GM21381 (cell line): Measurements from ENCODE around the gene APLNR.
"Not testable (repeated sequence)": the region's sequence is repeated elsewhere in the genome, so short reads cannot be mapped to it uniquely, and the experiment has no call there.

ENCODE experiments used
- ATAC-seq: cut with Tn5 transposase; IDR thresholded peaks from one replicate; pipeline ENCODE4 v1.9.1; 2021; ENCODE audit warnings: mild to moderate bottlenecking, moderate library complexity; ENCODE audit not compliant: unreplicated experiment

The APLNR gene

GRCh38 chr11:57237204-57237681 is at the start of gene APLNR:
APLNR (minus strand) TSS chr11:57237250; CDS start chr11:57237004, 246 bp downstream.
- ATAC-seq = no peak

- no peak for ATAC-seq
Measured at GRCh38 chr11:57283231-57283990, 46.4 kb upstream of the APLNR start.

- not testable (repeated sequence) for ATAC-seq
Measured at GRCh38 chr11:57281546-57281945, 44.5 kb upstream of the APLNR start.

- ATAC-seq = no peak
Measured at GRCh38 chr11:57279116-57279515, 42.1 kb upstream of the APLNR start.

GRCh38 chr11:57278721-57279095 is 41.7 kb upstream of the APLNR start:
- ATAC-seq = no peak

- peak; percentile 64 for ATAC-seq
Measured at GRCh38 chr11:57277845-57278720, 41.0 kb upstream of the APLNR start.

GRCh38 chr11:57276971-57277675 is 40.1 kb upstream of the APLNR start:
- ATAC-seq = no peak

- no peak for ATAC-seq
Measured at GRCh38 chr11:57276169-57276970, 39.3 kb upstream of the APLNR start.

- ATAC-seq = no peak
Measured at GRCh38 chr11:57275582-57275981, 38.5 kb upstream of the APLNR start.

- no peak for ATAC-seq
Measured at GRCh38 chr11:57274904-57275498, 38.0 kb upstream of the APLNR start.

- no peak for ATAC-seq
Measured at GRCh38 chr11:57273448-57274058, 36.5 kb upstream of the APLNR start.

GRCh38 chr11:57269571-57270021 is 32.5 kb upstream of the APLNR start:
- ATAC-seq = no peak

- no peak for ATAC-seq
Measured at GRCh38 chr11:57266157-57266556, 29.1 kb upstream of the APLNR start.

GRCh38 chr11:57263351-57263750 is 26.3 kb upstream of the APLNR start:
- no peak for ATAC-seq

- no peak for ATAC-seq
Measured at GRCh38 chr11:57262157-57262556, 25.1 kb upstream of the APLNR start.

GRCh38 chr11:57260937-57261783 is 24.1 kb upstream of the APLNR start:
- no peak for ATAC-seq

GRCh38 chr11:57256119-57256518 is 19.1 kb upstream of the APLNR start:
- no peak for ATAC-seq

- no peak for ATAC-seq
Measured at GRCh38 chr11:57255618-57256017, 18.6 kb upstream of the APLNR start.

- ATAC-seq = no peak
Measured at GRCh38 chr11:57254631-57255030, 17.6 kb upstream of the APLNR start.
